Measurements from ENCODE around the gene RBBP7. TPM values are rescaled to one million over a fixed set of nuclear protein-coding genes. Genes with fewer than 3 reads are reported as not detected.
"Not testable (repeated sequence)": the region's sequence is repeated elsewhere in the genome, so short reads cannot be mapped to it uniquely, and the experiment has no call there.

Gene RBBP7
- total RNA-seq, 1 donor from 2014 or later, result 59.7 TPM

DNA sequence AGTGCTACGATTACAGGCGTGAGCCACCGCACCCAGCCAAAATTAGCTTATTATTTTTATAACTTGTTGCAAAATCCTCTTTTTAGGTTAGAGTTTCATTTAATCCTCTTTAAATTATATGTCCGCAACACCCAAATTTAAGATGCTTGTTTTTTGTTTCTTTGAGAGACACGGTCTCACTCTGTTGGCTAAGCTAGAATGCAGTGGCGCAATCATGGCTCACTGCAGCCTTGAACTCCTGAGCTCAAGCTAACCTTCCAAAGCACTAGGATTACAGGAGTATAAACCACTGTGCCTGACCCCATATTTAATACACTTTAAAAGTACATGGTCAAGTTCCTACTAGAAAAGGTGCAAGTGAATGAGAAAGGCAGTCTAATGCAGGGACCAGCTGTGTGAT lies 2.2 kb downstream of the RBBP7 start:
- no peak for DNase-seq (ENCODE audit: low spot score)

DNA sequence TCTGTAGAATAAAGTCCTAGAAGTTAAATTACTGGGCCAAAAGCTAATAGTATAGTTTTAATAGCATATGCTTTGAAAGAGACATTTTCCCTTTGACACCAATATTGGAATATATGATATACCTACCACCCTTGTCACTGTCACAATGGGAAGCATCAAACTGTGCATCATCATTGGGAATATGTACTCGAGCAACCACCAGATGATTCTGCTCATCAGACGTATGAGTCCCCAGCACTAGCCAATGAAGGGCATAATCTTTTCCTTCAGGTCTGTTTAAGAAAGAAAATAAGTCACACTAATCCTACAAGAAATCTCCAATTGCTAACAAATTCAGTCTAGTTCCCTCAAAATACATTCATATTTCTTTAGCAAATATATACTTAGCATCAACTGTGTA lies 7.3 kb downstream of the RBBP7 start:
- DNase-seq (ENCODE audit: low spot score), result no peak

DNA sequence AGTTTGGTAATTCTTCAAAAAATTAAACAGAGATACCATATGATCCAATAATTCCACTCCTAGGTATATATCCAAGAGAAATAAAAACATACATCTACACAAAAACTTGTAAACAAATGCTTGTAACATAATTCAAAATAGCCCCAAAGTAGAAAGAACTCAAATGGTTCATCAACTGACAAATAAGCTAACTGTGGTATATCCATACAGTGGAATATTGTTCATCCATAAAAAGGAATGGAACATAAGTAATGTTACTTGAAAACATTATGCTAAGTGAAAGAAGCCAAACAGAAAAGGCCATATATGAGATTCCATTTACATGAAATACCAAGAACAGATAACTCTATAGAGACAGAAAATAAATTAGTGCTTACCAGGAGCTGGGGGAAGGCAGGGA lies 13.4 kb downstream of the RBBP7 start:
- no peak for DNase-seq (ENCODE audit: low spot score)

DNA sequence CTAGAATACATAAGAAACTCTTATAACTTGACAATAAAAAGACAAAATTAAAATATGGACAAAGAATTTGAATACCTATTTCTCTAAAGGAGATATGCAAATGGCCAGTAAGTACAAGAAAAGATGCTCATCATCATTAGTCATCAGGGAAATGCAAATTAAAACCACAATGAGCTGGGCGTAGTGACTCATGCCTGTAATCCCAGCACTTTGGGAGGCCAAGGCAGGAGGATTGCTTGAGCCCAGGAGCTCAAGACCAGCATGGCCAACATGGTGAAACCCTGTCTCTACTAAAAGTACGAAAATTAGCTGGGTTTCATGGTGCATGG lies 14.1 kb downstream of the RBBP7 start:
- DNase-seq (ENCODE audit: low spot score), result not testable (repeated sequence)

DNA sequence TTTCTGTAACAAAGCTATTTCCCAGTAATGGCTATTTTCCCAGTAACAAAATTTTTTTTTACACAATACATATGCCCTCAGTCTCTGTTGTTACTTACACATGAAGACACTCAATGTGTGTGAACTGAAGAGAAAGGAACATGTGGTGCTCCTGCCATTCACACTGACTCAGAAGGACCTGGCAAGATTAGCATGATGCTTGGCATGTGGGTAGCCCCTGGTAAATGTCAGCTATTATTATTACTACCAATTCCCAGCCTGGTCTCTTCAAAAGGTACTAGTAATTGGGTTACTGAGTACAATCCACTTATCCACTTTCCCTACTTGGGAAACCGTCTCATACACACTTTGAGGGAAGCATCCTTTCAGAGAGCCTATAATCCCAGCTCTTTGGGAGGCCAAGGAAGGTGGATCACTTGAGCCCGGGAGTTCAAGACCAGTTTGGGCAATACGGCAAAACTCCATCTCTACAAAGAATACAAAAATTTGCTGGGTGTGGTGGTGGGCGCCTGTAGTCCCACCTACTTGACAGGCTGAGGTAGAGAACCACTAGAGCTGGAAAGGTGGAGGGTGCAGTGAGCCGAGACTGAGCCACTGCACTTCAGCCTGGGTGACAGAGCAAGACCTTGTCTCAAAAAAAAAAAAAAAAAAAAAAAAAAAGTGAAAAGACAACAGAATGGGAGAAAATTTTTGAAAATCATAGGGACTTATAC lies 14.6 kb downstream of the RBBP7 start:
- no peak for DNase-seq (ENCODE audit: low spot score)

DNA sequence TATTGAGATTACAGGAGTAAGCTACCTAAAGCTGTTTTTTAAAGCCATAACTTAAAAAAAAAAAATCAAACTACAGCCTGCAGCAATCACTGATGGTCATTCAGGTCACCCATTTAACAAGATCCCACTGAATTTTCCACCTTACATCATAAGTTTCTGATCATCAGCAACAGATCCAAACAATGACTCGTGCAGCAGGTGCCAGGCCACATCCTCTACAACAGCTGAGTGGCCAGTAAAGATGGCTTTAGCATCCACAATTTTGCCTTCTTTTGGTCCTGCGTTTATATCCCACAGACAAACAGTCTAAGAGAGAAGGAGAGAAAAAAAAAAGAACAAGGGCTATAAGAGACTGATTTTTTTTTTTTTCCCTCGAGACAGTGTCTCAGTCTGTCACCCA lies 16.6 kb downstream of the RBBP7 start:
- DNase-seq (ENCODE audit: low spot score), result no peak

DNA sequence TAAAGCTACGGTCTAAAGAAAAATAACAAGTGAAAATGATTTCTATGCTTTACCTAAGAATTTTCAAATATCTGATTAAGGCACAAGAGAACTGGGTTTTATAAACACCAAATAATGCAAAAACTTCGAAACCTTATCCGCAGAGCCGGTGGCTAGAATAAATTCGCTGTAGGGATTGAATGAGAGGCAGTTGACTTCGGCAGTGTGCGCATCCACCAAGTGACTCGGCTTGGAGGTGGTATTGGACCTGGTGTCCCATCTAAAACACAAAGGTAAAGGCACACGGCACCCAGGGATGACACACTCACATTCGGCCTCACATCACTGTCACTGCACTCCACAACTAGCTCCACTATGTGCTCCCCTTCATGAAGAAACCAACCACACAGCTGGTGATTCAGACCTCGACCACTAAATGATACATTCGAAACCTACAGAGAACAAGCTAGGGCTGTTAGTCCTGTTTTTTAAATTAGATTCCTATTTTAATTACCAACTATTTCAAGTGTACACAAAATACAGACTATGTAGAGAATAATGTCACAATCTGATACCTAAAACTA lies 17.5 kb downstream of the RBBP7 start:
- DNase-seq (ENCODE audit: low spot score), result no peak

DNA sequence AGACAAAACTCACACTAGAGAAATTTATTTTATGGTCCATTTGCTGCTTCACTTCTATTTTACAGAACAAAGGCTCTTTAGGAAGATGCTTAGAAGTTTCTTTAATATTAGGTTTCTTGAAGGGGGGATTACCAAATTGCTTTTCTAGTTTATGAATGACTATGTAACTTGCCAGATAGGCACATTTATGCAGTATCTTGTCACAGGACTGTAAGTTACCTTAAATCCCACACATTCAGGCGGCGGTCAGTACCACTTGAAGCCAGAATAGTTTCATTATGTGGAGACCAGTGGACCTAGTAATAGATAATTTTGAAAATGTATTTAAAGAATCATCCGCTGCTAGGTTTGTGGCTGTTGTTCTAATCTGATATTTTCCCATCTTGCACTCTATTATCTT lies 18.3 kb downstream of the RBBP7 start:
- no peak for DNase-seq (ENCODE audit: low spot score)

DNA sequence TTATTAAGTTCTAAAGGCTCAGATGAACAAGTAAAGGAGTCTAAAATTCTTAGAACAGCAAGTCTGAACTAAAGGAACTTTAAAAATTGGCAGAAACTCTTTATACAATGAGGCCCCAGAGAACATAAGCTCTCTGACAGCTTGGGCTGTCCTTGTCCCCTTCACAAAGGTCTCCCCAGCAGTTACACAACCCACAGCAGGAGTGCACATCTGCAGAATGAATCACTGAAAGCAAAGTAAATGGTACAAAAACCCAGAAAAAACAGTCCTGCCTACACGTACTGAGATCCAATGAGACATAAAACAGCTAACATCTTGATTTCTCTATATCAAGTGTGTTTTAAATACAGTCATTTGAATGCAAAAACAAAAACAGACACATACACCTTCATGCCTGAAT lies 18.7 kb downstream of the RBBP7 start:
- no peak for DNase-seq (ENCODE audit: low spot score)

DNA sequence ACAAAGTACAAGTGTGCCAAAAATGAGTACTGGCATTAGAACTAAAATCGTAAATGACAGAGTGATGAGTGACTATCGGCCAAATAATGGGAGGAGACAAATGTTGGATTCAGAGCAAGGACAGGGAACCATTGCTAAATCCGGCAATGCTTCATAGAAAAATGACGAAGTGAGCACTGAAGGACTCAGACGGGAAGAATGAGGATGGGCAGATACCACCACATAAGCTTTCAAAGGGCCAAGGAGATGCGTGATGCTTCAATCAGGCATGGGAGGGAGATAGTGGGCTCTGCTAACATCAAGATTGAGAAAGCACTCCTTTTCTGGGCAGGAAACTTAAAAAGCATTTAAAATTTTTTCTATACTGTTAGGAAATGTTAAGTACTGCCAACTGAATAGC lies 21.6 kb downstream of the RBBP7 start:
- no peak for DNase-seq (ENCODE audit: low spot score)

DNA sequence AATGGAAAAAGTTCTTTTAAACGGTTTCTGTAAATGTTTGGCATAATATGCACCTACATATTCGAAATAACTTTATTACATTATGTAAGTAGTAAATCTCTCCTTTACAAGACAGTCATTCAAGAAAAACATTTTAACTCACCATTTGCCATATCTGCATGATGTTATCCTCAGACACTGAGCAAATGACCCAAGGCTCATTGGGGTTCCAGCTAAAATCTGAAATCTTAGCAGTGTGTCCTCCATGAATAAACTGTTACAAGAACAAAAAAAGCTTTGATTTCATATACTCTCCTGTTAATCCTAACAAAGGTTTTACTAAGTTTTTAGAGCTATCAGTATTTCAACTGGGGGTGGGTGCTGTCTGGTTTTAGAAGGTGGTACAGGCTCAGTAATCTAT lies 24.5 kb downstream of the RBBP7 start:
- DNase-seq (ENCODE audit: low spot score), result no peak

DNA sequence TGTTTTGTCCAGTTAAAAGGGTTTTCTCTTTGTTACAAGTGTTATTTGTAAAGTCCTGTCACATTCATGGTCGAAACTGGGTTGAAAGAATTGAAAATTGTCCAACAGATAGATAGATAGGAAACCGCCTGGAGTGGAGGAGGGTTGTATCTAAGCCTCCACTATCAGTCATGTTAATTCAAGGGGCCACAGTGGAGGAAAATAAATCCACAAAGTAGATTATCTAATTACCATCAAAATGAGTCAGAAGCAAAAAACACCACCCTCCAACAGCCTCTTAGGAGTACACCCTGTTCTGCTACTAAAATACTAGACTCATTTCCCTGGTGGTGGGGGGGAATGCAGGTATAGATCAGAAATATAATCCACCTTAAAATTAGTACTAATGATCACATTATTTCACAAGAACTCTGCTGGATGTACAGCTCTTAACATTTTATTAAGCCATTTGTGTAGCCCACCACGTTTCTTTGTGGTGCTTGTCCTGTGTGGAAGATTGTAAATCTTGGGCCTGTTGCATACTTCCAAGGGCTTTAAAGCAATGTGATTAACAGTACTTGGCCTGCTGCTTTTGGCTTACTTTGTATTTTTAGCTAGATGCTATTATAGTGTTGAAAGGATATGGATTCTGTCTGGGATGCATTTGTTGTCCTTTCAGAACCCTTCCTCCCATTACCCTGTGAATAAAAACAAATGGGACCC lies 26.8 kb downstream of the RBBP7 start:
- no peak for DNase-seq (ENCODE audit: low spot score)

DNA sequence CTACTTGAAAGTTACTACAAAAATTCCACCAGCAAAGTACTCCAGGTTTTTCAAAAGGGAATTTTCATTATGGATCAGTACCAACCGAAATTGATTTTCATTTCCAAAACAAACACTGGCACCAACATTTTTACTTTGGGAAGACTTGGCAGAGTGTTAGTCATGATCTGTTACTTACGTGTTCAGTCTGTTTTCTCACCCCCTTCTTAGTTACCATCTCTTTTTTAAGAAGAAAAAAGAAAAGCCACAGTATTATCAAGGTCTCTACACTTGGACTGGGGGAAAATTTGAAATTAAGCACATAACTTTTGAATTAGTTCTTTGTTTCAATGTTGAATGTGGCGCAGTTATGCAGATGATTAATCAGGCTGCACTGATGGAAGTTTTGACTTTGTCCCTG lies 27.5 kb downstream of the RBBP7 start:
- DNase-seq (ENCODE audit: low spot score), result no peak

DNA sequence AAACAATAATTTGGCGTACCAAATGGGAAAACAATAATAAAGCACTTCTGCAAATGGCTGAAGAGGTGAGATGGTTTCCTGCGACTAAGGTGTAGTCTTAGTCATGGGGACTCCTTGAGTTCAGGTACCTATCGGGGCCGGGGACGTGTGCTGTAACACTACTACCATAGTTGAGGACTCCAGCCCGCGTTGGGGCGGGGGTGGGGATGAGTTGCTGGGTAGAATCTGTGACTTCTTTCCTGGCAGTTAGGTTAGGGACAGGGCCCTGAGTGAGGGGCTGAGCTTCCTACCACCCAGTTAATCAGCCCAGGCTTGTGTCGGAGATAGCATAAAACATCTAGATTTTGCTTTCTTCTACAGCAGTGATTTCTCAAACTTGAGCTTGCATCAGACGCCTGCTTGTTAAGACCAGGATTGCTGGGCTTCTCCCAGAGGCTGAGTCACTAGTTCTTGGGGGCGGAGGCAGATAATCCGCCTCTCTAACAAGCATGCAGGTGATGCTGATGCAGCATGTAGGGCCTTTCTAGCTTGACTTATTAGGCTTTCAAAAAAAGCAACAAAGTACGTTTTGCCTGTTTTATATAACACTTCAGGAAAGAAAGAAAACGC lies 30.2 kb downstream of the RBBP7 start:
- no peak for DNase-seq (ENCODE audit: low spot score)

DNA sequence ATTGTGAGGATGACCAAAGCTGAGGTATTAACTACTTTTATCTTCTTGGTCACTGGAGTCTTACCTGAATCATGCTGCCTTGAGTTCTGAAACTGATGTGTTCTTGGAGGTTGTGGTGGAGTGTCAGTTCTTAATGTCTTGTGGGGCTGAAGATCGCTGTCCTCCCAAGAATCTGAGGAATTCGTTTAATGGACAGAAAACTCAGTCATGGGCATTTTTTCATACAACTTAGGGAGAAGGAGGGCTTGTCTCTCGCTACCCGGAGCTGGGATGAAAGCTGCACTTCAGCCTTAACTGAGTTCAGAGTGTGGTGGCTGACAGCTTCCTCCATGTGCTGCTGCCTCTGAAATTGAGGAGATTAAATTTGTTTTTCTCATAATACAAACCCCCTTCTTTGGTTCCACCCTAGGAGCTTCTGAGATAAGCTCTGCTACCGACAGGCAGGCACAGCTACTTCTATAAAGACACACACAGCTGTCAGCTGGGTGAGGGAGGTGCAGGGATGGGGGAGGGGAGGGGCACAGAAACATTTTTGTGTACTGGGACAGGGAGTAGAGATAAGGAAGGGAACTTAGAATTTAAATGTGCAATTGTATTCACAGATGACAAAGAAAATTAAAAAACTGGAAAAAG lies 30.8 kb downstream of the RBBP7 start:
- no peak for DNase-seq (ENCODE audit: low spot score)

DNA sequence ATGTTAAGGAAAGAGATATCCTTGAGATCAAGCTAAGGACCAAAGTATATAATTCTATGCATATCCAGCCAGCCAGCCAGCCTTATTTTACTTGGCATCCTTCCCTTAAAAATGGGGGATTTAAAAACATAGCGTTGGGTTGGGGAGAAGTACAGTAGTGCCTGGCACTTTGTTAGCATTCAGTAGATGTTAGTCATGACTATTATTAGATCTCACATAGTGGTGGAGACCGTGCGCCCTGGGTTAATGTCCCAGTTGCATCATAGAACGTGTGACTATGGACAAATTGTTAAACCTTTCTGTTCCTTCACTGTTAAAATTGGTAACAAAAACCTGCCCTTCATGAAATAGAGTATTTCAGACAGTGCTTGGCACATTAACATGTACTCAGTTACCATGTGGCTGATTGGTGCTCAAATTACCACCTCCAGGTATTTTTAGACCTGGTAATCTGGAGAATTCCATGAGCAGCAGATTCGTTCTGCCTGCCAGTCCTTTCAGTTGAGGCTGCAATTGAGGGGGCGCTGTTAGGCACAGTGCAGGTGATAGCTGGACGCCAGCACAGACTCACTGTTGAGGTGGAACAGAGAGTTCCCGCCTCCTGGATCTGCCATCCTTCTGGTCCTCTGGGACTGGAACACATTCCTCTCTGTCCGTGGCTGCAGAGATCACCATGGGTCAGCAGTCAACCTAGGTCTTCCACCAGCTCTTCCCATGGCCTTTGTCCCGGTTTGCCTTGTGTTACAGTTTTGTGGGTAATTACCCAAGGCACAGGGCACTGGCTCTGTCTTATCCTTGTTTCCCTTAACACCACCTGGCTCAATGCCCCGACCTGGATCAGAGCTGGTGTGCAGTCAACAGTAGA lies 31.7 kb downstream of the RBBP7 start:
- DNase-seq (ENCODE audit: low spot score), result no peak

DNA sequence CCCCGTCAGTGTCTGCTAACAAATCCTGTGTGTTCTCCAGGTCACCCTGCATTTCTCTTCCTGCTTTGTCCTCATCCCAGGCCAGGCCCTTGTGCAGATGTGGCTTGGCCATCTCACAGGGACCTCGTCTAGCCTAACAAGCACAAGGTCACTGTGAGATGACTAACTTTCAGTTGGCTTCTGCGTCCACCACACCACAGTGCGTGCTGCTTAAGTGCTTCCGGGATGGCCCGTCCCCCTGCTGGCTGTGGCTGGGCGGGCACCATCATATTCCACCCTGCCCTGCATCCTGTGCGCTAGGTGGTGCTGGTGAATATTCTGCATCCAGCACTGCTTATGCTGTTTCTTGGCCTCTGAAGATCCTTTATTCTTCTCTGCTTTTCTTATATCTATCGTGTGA lies 33.8 kb downstream of the RBBP7 start:
- DNase-seq (ENCODE audit: low spot score), result no peak

DNA sequence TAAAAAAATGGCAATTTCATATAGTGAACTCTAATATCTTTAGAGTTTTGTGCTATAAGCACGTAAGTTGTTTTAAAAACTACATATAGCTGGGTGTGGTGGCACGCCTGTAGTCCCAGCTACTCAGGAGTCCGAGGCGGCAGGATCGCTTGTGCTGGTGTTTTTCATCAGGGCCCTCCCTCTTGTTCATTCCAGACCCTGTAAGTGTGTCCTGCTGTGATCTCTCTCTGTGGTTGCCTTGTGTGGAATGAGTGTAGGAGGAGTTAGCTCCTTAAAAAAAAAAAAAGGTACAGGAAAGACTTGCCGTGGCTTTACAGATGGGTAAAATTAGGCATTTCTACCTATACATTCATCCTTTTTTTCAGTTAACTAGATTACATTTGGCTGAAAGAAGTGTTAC lies 35.4 kb downstream of the RBBP7 start:
- no peak for DNase-seq (ENCODE audit: low spot score)

DNA sequence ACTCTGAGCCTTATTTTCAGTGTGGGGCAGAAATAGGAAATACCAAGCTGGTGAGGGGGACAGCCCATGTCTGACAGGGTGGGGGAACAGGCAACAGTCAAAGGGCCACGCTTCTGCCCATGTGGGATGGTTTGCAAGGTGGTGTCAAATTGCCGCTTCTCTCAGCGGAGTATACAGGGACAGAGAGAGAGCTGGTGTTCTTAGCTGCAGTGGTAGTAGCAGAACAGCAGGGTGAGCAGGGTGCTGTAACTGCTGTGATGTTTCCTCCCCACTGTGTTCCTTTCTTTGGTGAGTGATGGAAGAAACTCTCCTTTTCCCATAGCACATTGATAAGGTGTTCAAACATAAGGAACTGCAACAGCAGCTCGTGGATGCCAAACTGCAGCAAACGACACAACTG lies 37.9 kb downstream of the RBBP7 start:
- DNase-seq (ENCODE audit: low spot score), result no peak

DNA sequence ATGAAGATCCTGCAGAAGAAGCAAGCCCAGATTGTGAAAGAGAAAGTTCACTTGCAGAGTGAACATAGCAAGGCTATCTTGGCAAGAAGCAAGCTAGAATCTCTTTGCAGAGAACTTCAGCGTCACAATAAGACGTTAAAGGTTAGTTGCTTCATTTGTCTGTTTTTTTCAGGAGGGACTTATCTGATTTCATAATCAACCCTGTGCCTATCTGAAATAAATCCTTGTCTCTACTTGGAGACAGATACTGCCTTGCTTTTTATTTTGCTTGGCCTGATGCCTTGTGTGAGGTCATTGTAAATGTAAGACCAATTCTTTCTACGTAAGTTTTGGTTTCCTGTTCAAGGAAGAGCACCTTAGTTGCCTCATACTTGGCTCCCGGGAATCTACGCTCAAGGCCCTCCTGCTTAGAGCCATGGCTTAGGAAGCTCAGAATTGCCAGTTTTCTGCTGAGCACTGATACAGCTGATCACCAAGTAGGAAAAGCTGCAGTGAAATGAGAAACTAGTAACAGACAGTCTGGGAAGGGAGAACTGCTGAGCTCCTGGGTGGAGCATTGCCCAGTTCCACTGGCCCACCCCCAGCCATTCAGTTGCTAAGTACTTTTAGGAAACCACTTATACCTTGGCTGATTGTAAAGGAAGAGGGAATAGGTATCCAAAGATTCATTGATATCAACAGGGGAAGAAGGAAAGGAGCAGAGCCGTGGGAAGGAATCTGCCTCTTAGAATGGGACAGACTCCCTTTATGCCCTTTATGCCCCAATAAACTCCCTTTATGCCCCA lies 41.8 kb downstream of the RBBP7 start:
- no peak for DNase-seq (ENCODE audit: low spot score)

Measured in mesenteric fat pad (tissue), 1 donor.